NCI-H1048 (cell line): ENCODE results near the gene LPIN3.
A peak's percentile ranks its signal among the peaks of the same experiment; 100 is the strongest.
"Not testable (repeated sequence)": the region's sequence is repeated elsewhere in the genome, so short reads cannot be mapped to it uniquely, and the experiment has no call there.

ENCODE experiments used
- DNase-seq: peaks from one replicate; lab custom pipeline; 2025; lab: John Stamatoyannopoulos, UW

The LPIN3 gene

GRCh38 chr20:41340327-41341055, at the start of gene LPIN3:
Gene LPIN3 (plus strand): TSS chr20:41340821. CDS start chr20:41345804, 4,983 bp downstream.
- peak; percentile 11 for DNase-seq

- DNase-seq = no peak
Measured at GRCh38 chr20:41293269-41294037, 47.2 kb upstream of the LPIN3 start.

GRCh38 chr20:41299899-41300298, 40.7 kb upstream of the LPIN3 start:
- no peak for DNase-seq

- DNase-seq = no peak
Measured at GRCh38 chr20:41300383-41300782, 40.2 kb upstream of the LPIN3 start.

GRCh38 chr20:41300886-41301285, 39.7 kb upstream of the LPIN3 start:
- DNase-seq = no peak

GRCh38 chr20:41304002-41304401, 36.6 kb upstream of the LPIN3 start:
- DNase-seq = no peak

- no peak for DNase-seq
Measured at GRCh38 chr20:41304424-41305079, 36.1 kb upstream of the LPIN3 start.

- DNase-seq = no peak
Measured at GRCh38 chr20:41306061-41306727, 34.4 kb upstream of the LPIN3 start.

GRCh38 chr20:41307021-41307420, 33.6 kb upstream of the LPIN3 start:
- DNase-seq = no peak

GRCh38 chr20:41308290-41308711, 32.3 kb upstream of the LPIN3 start:
- no peak for DNase-seq

GRCh38 chr20:41308726-41309413, 31.8 kb upstream of the LPIN3 start:
- no peak for DNase-seq

- DNase-seq = no peak
Measured at GRCh38 chr20:41309817-41310216, 30.8 kb upstream of the LPIN3 start.

GRCh38 chr20:41312009-41312408, 28.6 kb upstream of the LPIN3 start:
- DNase-seq = not testable (repeated sequence)

GRCh38 chr20:41314386-41314785, 26.2 kb upstream of the LPIN3 start:
- DNase-seq = no peak

GRCh38 chr20:41316051-41316450, 24.6 kb upstream of the LPIN3 start:
- DNase-seq = no peak

GRCh38 chr20:41316602-41317545, 23.7 kb upstream of the LPIN3 start:
- no peak for DNase-seq

- peak; percentile 88 for DNase-seq
Measured at GRCh38 chr20:41317546-41318270, 22.9 kb upstream of the LPIN3 start, which contains the start of gene ZHX3. Gene ZHX3 (minus strand): TSS chr20:41317731. CDS start chr20:41204916, 112,815 bp downstream.

- no peak for DNase-seq
Measured at GRCh38 chr20:41318271-41318649, 22.4 kb upstream of the LPIN3 start.

- DNase-seq = no peak
Measured at GRCh38 chr20:41320441-41320840, 20.2 kb upstream of the LPIN3 start.

- no peak for DNase-seq
Measured at GRCh38 chr20:41320976-41321375, 19.6 kb upstream of the LPIN3 start.
